Putamen (tissue), 1 donor: ENCODE results near the gene LSM14B.

ENCODE experiments used
- DNase-seq: peaks from one replicate; pipeline ENCODE4 v3.0.0-alpha.2; 2016; ENCODE audit warnings: low spot score

LSM14B gene

DNA sequence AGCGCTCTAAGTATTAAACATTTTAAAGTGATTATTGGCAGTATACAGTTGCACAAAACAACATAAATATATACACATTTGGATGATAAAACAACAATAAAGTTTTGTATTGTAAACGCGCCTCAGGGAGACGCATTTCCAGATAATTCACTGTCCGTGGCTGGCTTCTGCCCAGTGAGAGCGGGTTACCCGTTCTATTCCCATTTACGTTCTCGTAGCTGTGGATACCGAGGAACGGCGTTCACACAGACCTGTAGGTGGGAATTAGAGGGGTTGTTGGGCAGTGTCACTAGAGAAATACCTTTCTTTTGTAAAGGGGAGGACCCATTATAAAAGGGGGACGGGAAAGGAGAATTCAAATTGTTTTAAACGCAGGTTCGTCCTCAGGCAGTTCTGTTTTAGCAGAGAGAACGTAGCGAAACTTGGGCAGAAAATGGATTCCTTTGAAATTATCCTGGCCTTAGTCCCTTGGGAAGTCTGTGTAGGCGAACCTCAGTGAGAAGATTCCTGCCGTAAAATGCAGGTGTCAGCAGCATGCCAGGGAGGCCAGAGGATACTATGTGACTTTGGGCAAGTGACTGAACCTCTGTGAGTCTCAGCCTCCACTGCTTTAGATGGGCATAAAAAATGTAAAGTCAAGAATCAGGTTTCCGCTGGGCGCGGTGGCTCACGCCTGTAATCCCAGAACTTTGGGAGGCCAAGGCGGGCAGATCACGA, 61.3 kb downstream of the LSM14B start:
- DNase-seq = no peak
